Mesenchymal stem cell (in vitro differentiated cells and primary cell): ENCODE data around the gene STON2.

Source experiments
- DNase-seq: peaks from one replicate; pipeline ENCODE4 v3.0.0-alpha.2; 2013
- H2AFZ ChIP-seq: one replicate; pipeline ENCODE4 v1.6.1; 2013; ENCODE audit warnings: low read depth, mild to moderate bottlenecking, control low read depth, inconsistent platforms, low read length, moderate library complexity
- H2AK5ac ChIP-seq: 2 replicates; pipeline ENCODE4 v1.6.1; 2013; ENCODE audit warnings: low read length, moderate library complexity, mild to moderate bottlenecking, inconsistent platforms; ENCODE audit not compliant: severe bottlenecking
- H2BK120ac ChIP-seq: one replicate; pipeline ENCODE4 v1.6.1; 2013; ENCODE audit warnings: low read depth, mild to moderate bottlenecking, inconsistent platforms, low read length, moderate library complexity
- H2BK12ac ChIP-seq, 2 experiments: one replicate each; pipeline ENCODE4 v1.6.1; 2013; ENCODE audit warnings: inconsistent platforms in 2 of 2, low read length in 2 of 2, mild to moderate bottlenecking in 2 of 2, moderate library complexity in 2 of 2, control low read depth in 1 of 2
- H2BK15ac ChIP-seq: one replicate; pipeline ENCODE4 v1.6.1; 2013; ENCODE audit warnings: mild to moderate bottlenecking, low read depth, inconsistent platforms; ENCODE audit not compliant: poor library complexity, severe bottlenecking
- H2BK5ac ChIP-seq: 2 replicates; pipeline ENCODE4 v1.6.1; 2013; ENCODE audit warnings: low read depth, mild to moderate bottlenecking, low read length, control low read depth, inconsistent platforms; ENCODE audit not compliant: poor library complexity, severe bottlenecking
- H3K14ac ChIP-seq, 2 experiments: one replicate each; pipeline ENCODE4 v1.6.1; 2013; ENCODE audit warnings: inconsistent platforms in 2 of 2, low read length in 2 of 2, control low read depth in 1 of 2, mild to moderate bottlenecking in 1 of 2, moderate library complexity in 1 of 2
- H3K18ac ChIP-seq, 2 experiments: one replicate each; pipeline ENCODE4 v1.6.1; 2013; ENCODE audit warnings: inconsistent platforms in 2 of 2, low read length in 2 of 2, control low read depth in 1 of 2, low read depth in 1 of 2, mild to moderate bottlenecking in 1 of 2
- H3K23ac ChIP-seq, 2 experiments: one replicate each; pipeline ENCODE4 v1.6.1; 2013; ENCODE audit warnings: inconsistent platforms in 2 of 2, low read length in 2 of 2, mild to moderate bottlenecking in 2 of 2, moderate library complexity in 2 of 2, control low read depth in 1 of 2
- H3K27ac ChIP-seq: 2 replicates; pipeline ENCODE4 v1.5.1; 2013; ENCODE audit warnings: mild to moderate bottlenecking, moderate library complexity, low read length, control low read depth, inconsistent platforms; ENCODE audit not compliant: poor library complexity, severe bottlenecking
- H3K27me3 ChIP-seq, 2 experiments: 2 replicates each; pipeline versions ENCODE4 v1.6.1 to v1.7.0; 2013; ENCODE audit warnings: low read length in 2 of 2, mild to moderate bottlenecking in 2 of 2, moderate library complexity in 2 of 2, control low read depth in 1 of 2, inconsistent platforms in 1 of 2; ENCODE audit not compliant: control insufficient read depth in 1 of 2, insufficient read depth in 1 of 2
- H3K36me3 ChIP-seq, 2 experiments: 2 replicates each; pipeline versions ENCODE4 v1.6.1 to v1.7.0; 2013; ENCODE audit warnings: low read length in 2 of 2, control low read depth in 1 of 2, inconsistent platforms in 1 of 2, low read depth in 1 of 2, mild to moderate bottlenecking in 1 of 2; ENCODE audit not compliant: insufficient read depth in 2 of 2, control insufficient read depth in 1 of 2
- H3K4ac ChIP-seq, 2 experiments: one replicate each; pipeline ENCODE4 v1.6.1; 2013; ENCODE audit warnings: inconsistent platforms in 2 of 2, low read length in 2 of 2, mild to moderate bottlenecking in 2 of 2, moderate library complexity in 2 of 2, control low read depth in 1 of 2, low read depth in 1 of 2
- H3K4me1 ChIP-seq: 2 replicates; pipeline ENCODE4 v1.6.1; 2013; ENCODE audit warnings: low read depth, low read length, control low read depth; ENCODE audit not compliant: control insufficient read depth, insufficient read depth
- H3K4me2 ChIP-seq: 2 replicates; pipeline ENCODE4 v1.6.1; 2013; ENCODE audit warnings: low read length, mild to moderate bottlenecking, inconsistent platforms; ENCODE audit not compliant: poor library complexity, severe bottlenecking
- H3K4me3 ChIP-seq, 2 experiments: 2 replicates each; pipeline versions ENCODE4 v1.5.1 to v1.7.0; 2013; ENCODE audit warnings: low read length in 2 of 2, mild to moderate bottlenecking in 2 of 2, control low read depth in 1 of 2, low read depth in 1 of 2; ENCODE audit not compliant: insufficient read depth in 1 of 2
- H3K79me1 ChIP-seq: replicated peaks from 2 replicates; pipeline ENCODE4 v1.6.1; 2013; ENCODE audit warnings: mild to moderate bottlenecking, control low read depth, low read length, inconsistent platforms; ENCODE audit not compliant: poor library complexity, severe bottlenecking
- H3K9ac ChIP-seq: 2 replicates; pipeline ENCODE4 v1.7.0; 2013; ENCODE audit warnings: mild to moderate bottlenecking, low read length, moderate library complexity
- H3K9me3 ChIP-seq: 2 replicates; pipeline ENCODE4 v1.7.0; 2013; ENCODE audit warnings: mild to moderate bottlenecking, low read length; ENCODE audit not compliant: control insufficient read depth
- H4K8ac ChIP-seq: one replicate; pipeline ENCODE4 v1.6.1; 2013; ENCODE audit warnings: inconsistent platforms, mild to moderate bottlenecking, low read length, moderate library complexity
- H4K91ac ChIP-seq: one replicate; pipeline ENCODE4 v1.6.1; 2013; ENCODE audit warnings: mild to moderate bottlenecking, low read length, inconsistent platforms
- whole genome bisulfite sequencing: methylation state at CpG from one replicate; pipeline ENCODE4 v1.1.7; 2013; ENCODE audit warnings: mixed read lengths; 5-methylcytosine and 5-hydroxymethylcytosine counted together

Gene STON2

GRCh38 chr14:81324011-81324410 lies 76.1 kb downstream of the STON2 start:
- no peaks in the 10 kb centered on the region for H3K36me3 ChIP-seq
- no peaks in the 10 kb centered on the region for H3K9me3 ChIP-seq
- H3K4me1 ChIP-seq, result no peaks in the 10 kb centered on the region
- H3K18ac ChIP-seq, result no peak overlapping the region
- no peak overlapping the region for H3K14ac ChIP-seq
- peak overlapping the region in 1 of 2 experiments; percentile 40 for H3K23ac ChIP-seq
- no peak overlapping the region for H3K4ac ChIP-seq
- DNase-seq, result no peak
- H3K4me3 ChIP-seq, result no peak overlapping the region
- no peak overlapping the region for H2BK5ac ChIP-seq
- 7% methylated on average over 11 of the region's 11 CpGs for WGBS
- H3K27me3 ChIP-seq, result peaks cover 0 to 19% of the 10 kb centered on the region in 2 experiments
- H4K91ac ChIP-seq, result no peak overlapping the region
- no peak overlapping the region for H2BK12ac ChIP-seq
- no peak overlapping the region for H3K4me2 ChIP-seq
- H2AK5ac ChIP-seq, result no peak overlapping the region
- no peak overlapping the region for H3K27ac ChIP-seq
- no peak overlapping the region for H4K8ac ChIP-seq
- no peaks in the 10 kb centered on the region for H3K79me1 ChIP-seq
- H2BK15ac ChIP-seq, result no peak overlapping the region
- no peak overlapping the region for H2AFZ ChIP-seq
- H3K9ac ChIP-seq, result no peak overlapping the region
- no peak overlapping the region for H2BK120ac ChIP-seq

- Histone ChIP-seq H2BK120ac (no peak overlapping the region), H3K27me3 (peaks cover 0 to 19% of the 10 kb centered on the region in 2 experiments), H3K4me2 (no peak overlapping the region), H2BK15ac (no peak overlapping the region), H2BK12ac (no peak overlapping the region), H2AFZ (no peak overlapping the region), H3K79me1 (no peaks in the 10 kb centered on the region), H3K23ac (no peak overlapping the region), H4K91ac (no peak overlapping the region), H3K9ac (no peak overlapping the region), H4K8ac (no peak overlapping the region), H3K9me3 (no peaks in the 10 kb centered on the region), H3K36me3 (no peaks in the 10 kb centered on the region), H3K18ac (no peak overlapping the region), H3K4me1 (no peaks in the 10 kb centered on the region), H2AK5ac (no peak overlapping the region), H3K14ac (no peak overlapping the region), H3K27ac (no peak overlapping the region), H3K4ac (no peak overlapping the region), H3K4me3 (no peak overlapping the region), H2BK5ac (no peak overlapping the region)
- 69% methylated on average over 2 of the region's 2 CpGs for WGBS
- no peak for DNase-seq
Observed at GRCh38 chr14:81323093-81323492, 77.0 kb downstream of the STON2 start.

GRCh38 chr14:81319946-81320345 lies 80.2 kb downstream of the STON2 start:
- H3K18ac ChIP-seq, result no peak overlapping the region
- no peak overlapping the region for H3K9ac ChIP-seq
- H3K4me3 ChIP-seq, result no peak overlapping the region
- H3K79me1 ChIP-seq, result no peaks in the 10 kb centered on the region
- no peak overlapping the region for H2BK120ac ChIP-seq
- H3K27ac ChIP-seq, result no peak overlapping the region
- no peak overlapping the region for H3K14ac ChIP-seq
- no peak overlapping the region for H3K4me2 ChIP-seq
- DNase-seq, result no peak
- H2BK5ac ChIP-seq, result no peak overlapping the region
- H3K4ac ChIP-seq, result no peak overlapping the region
- H3K4me1 ChIP-seq, result no peaks in the 10 kb centered on the region
- H3K9me3 ChIP-seq, result no peaks in the 10 kb centered on the region
- H3K23ac ChIP-seq, result no peak overlapping the region
- no peak overlapping the region for H2BK12ac ChIP-seq
- no peaks in the 10 kb centered on the region for H3K36me3 ChIP-seq
- H3K27me3 ChIP-seq, result peaks cover 0 to 18% of the 10 kb centered on the region in 2 experiments
- WGBS, result 77% methylated on average over 2 of the region's 3 CpGs
- H4K8ac ChIP-seq, result no peak overlapping the region
- no peak overlapping the region for H4K91ac ChIP-seq
- H2BK15ac ChIP-seq, result no peak overlapping the region
- H2AK5ac ChIP-seq, result no peak overlapping the region
- no peak overlapping the region for H2AFZ ChIP-seq

GRCh38 chr14:81319314-81319713 lies 80.8 kb downstream of the STON2 start:
- no peak overlapping the region for H3K23ac ChIP-seq
- H2BK12ac ChIP-seq, result no peak overlapping the region
- no peak overlapping the region for H3K9ac ChIP-seq
- H3K18ac ChIP-seq, result no peak overlapping the region
- no peak overlapping the region for H3K27ac ChIP-seq
- no peak for DNase-seq
- no peak overlapping the region for H4K8ac ChIP-seq
- no peak overlapping the region for H3K4me2 ChIP-seq
- no peaks in the 10 kb centered on the region for H3K79me1 ChIP-seq
- no peak overlapping the region for H4K91ac ChIP-seq
- H2BK15ac ChIP-seq, result no peak overlapping the region
- no peak overlapping the region for H2BK120ac ChIP-seq
- no peak overlapping the region for H3K14ac ChIP-seq
- H3K9me3 ChIP-seq, result no peaks in the 10 kb centered on the region
- H2BK5ac ChIP-seq, result no peak overlapping the region
- H2AK5ac ChIP-seq, result no peak overlapping the region
- H3K4ac ChIP-seq, result no peak overlapping the region
- no peak overlapping the region for H2AFZ ChIP-seq
- 70% methylated on average over 1 of the region's 2 CpGs for WGBS
- no peaks in the 10 kb centered on the region for H3K36me3 ChIP-seq
- H3K4me3 ChIP-seq, result no peak overlapping the region
- H3K4me1 ChIP-seq, result no peaks in the 10 kb centered on the region
- H3K27me3 ChIP-seq, result peaks cover 0 to 12% of the 10 kb centered on the region in 2 experiments
